Neutrophil (primary cell): Measurements from ENCODE around the gene SMAD3.

Experiments used
- H3K27ac ChIP-seq: fragments of 200-600 bp; sonication (generic); 2 replicates; pipeline ENCODE4 v1.5.1; 2016; ENCODE audit warnings: mild to moderate bottlenecking, moderate library complexity
- H3K27me3 ChIP-seq: fragments of 200-600 bp; sonication (generic); 2 replicates; pipeline ENCODE4 v1.6.0; 2016; ENCODE audit warnings: mild to moderate bottlenecking
- H3K36me3 ChIP-seq: fragments of 200-600 bp; sonication (generic); 2 replicates; pipeline ENCODE4 v1.5.1; 2017
- H3K4me1 ChIP-seq, 2 experiments: fragments of 200-600 bp in 1 of 2; sonication (generic) in 1 of 2; 1 replicate in 1 of 2; 2 replicates in 1 of 2; pipeline versions ENCODE4 v1.5.1 to v1.6.1; 2013 to 2016; ENCODE audit warnings: low read depth in 1 of 2, low read length in 1 of 2, mild to moderate bottlenecking in 1 of 2, moderate library complexity in 1 of 2; ENCODE audit not compliant: control insufficient read depth in 1 of 2, insufficient read depth in 1 of 2
- H3K4me3 ChIP-seq, 2 experiments: fragments of 200-600 bp in 1 of 2; sonication (generic) in 1 of 2; 1 replicate in 1 of 2; 2 replicates in 1 of 2; pipeline ENCODE4 v1.5.1; 2013 to 2016; ENCODE audit warnings: low read depth in 1 of 2, low read length in 1 of 2, mild to moderate bottlenecking in 1 of 2, moderate library complexity in 1 of 2
- H3K9me3 ChIP-seq: fragments of 200-600 bp; sonication (generic); 2 replicates; pipeline ENCODE4 v1.5.1; 2016
- TF ChIP-seq, protein P1 (sequence below): fragments of 200-600 bp; sonication (generic); IDR thresholded peaks from 2 replicates; pipeline ENCODE4 v1.5.1; 2016; ENCODE audit warnings: antibody characterized with exemption

SMAD3 gene

DNA sequence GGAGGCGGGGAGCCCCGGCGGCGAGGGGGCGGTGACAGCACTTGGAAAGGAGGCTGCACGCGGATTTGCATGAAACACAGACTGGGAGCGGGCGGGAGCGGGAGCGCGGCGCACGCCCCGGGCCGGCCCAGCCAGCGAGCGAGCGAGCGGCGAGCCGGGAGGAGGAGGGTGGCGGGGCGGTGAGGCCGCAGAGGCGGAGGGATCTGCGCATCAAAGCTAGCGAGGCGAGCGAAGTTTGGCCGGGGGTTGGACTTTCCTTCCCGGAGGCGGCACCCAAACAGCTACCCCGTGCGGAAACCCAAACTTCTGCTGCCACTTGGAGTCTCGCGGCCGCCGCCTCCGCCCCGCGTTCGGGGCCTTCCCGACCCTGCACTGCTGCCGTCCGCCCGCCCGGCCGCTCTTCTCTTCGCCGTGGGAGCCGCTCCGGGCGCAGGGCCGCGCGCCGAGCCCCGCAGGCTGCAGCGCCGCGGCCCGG lies at the start of gene SMAD3:
TSS of gene SMAD3 (plus strand) at position 72 of the 475 bp plus-strand sequence. CDS start 553 bp downstream, outside the sequence.
- Histone ChIP-seq H3K4me3 (peak within 1 kb of the TSS; percentile 63 to 71), H3K9me3 (no peaks in the 10 kb centered on the region), H3K36me3 (no peaks in the 10 kb centered on the region), H3K4me1 (peaks cover 32 to 34% of the 10 kb centered on the region in 2 experiments), H3K27ac (peak within 1 kb of the TSS; percentile 29), H3K27me3 (peaks cover 38% of the 10 kb centered on the region)
- TF ChIP-seq, protein P1, sequence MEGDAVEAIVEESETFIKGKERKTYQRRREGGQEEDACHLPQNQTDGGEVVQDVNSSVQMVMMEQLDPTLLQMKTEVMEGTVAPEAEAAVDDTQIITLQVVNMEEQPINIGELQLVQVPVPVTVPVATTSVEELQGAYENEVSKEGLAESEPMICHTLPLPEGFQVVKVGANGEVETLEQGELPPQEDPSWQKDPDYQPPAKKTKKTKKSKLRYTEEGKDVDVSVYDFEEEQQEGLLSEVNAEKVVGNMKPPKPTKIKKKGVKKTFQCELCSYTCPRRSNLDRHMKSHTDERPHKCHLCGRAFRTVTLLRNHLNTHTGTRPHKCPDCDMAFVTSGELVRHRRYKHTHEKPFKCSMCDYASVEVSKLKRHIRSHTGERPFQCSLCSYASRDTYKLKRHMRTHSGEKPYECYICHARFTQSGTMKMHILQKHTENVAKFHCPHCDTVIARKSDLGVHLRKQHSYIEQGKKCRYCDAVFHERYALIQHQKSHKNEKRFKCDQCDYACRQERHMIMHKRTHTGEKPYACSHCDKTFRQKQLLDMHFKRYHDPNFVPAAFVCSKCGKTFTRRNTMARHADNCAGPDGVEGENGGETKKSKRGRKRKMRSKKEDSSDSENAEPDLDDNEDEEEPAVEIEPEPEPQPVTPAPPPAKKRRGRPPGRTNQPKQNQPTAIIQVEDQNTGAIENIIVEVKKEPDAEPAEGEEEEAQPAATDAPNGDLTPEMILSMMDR, result no peak

DNA sequence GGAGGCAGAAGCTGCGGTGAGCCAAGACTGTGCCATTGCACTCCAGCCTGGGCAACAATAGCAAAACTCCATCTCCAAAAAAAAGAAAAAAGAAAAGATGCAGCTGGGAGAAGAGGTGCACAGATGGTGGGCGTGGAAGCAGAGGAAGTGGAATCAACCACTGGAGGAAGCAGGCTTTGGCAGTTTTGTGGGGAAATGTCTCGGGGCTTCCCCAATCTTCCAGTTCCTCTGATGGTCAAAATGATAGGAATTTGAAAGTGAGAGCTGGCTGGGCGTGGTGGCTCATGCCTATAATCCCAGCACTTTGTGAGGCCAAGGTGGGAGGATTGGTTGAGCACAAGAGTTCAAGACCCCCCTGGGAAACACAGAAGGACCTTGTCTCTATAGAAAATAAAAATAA lies 48.1 kb upstream of the SMAD3 start:
- Histone ChIP-seq H3K27me3 (no peaks in the 10 kb centered on the region), H3K4me3 (no peak overlapping the region), H3K9me3 (no peaks in the 10 kb centered on the region), H3K4me1 (peaks cover 26 to 29% of the 10 kb centered on the region in 2 experiments), H3K36me3 (no peaks in the 10 kb centered on the region), H3K27ac (no peak overlapping the region)
- TF ChIP-seq, protein P1, result no peak

DNA sequence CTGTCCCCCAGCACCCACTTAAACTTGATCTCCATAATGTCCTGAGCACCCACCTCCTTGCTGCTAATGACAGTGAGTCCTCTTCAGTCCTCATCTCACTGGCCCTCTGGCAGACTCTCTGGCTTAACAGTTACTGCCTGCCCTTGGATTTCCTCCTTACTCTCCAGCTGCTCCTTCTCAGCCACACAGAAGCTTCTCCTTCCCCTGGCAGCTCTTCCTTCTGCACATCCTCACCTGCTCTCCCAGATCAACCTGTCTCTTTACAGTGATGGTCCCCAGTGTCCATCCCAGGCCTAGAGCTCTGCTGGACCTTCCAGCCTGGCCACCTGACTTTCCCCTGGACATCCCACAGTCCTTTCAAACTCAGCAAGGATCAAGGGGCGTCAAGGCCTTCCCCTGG lies 47.4 kb upstream of the SMAD3 start:
- Histone ChIP-seq H3K27me3 (no peaks in the 10 kb centered on the region), H3K9me3 (no peaks in the 10 kb centered on the region), H3K36me3 (no peaks in the 10 kb centered on the region), H3K27ac (no peak overlapping the region), H3K4me1 (peaks cover 26 to 29% of the 10 kb centered on the region in 2 experiments), H3K4me3 (no peak overlapping the region)
- TF ChIP-seq, protein P1, result no peak

DNA sequence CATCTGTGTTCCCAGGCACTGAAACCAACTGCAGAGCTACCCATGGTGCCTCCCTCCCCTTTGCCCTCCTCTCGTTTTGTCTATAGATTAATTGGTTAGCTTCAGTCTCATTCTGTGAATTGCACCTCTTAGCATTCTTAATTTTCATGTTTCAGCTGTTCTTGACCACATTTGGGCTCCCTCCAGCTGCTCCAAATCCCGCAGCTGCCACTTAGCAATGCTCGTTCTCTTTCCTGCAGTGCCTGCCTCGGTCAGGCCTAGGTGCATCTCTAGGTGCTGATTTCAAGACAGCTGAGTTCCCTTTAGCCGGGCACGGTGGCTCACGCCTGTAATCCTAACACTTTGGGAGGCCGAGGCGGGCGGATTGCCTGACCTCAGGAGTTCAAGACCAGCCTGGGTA lies 47.0 kb upstream of the SMAD3 start:
- Histone ChIP-seq H3K27me3 (no peaks in the 10 kb centered on the region), H3K27ac (no peak overlapping the region), H3K36me3 (no peaks in the 10 kb centered on the region), H3K9me3 (no peaks in the 10 kb centered on the region), H3K4me1 (peaks cover 26 to 29% of the 10 kb centered on the region in 2 experiments), H3K4me3 (no peak overlapping the region)
- TF ChIP-seq, protein P1, result no peak

GRCh38 chr15:67019069-67019468 lies 46.3 kb upstream of the SMAD3 start:
- no peaks in the 10 kb centered on the region for H3K27me3 ChIP-seq
- no peak overlapping the region for H3K4me3 ChIP-seq
- H3K27ac ChIP-seq, result no peak overlapping the region
- peaks cover 31 to 34% of the 10 kb centered on the region in 2 experiments for H3K4me1 ChIP-seq
- H3K36me3 ChIP-seq, result no peaks in the 10 kb centered on the region
- TF ChIP-seq, protein P1, result no peak
- no peaks in the 10 kb centered on the region for H3K9me3 ChIP-seq
